RPMI8226 (cell line): Measurements from ENCODE around the gene ARMH2.
"Not testable (repeated sequence)": the region's sequence is repeated elsewhere in the genome, so short reads cannot be mapped to it uniquely, and the experiment has no call there.

Experiments
- DNase-seq: peaks from one replicate; pipeline ENCODE4 v3.0.0-alpha.2; 2015

ARMH2 gene

GRCh38 chr6:24761851-24762250 lies 36.9 kb downstream of the ARMH2 start:
- DNase-seq = no peak

DNA sequence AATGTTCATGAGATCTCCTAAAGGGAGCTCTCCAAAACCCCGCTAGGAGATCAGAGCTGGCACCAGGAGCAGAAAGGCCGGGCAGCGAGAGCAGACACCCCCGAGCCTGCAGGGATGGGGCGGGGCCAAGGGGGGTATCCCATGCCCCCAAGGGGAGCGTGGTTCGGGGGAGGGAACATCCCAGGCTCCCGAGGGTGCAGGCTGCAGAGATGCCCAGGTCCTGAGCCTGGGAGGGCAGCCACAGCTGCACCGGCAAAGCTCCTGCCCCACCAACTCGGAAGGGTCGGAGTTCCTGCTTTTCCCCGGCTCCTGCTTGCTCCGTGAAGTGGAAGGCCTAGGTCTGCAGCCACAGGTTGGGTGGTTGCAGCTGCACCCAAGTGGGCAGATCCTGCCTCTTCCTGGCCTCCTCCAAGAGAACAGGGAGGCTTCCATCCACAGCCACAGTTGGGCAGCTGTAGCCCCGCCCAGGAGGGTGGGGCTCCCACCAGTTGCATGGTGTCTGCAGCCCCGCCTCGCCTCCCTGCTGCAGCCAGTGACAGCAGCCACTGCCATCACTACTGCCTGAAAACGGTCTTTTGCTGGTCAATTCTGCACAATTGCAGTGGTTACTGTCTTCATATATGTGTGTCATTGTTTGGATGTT lies 37.4 kb downstream of the ARMH2 start:
- DNase-seq = peak; percentile 28

DNA sequence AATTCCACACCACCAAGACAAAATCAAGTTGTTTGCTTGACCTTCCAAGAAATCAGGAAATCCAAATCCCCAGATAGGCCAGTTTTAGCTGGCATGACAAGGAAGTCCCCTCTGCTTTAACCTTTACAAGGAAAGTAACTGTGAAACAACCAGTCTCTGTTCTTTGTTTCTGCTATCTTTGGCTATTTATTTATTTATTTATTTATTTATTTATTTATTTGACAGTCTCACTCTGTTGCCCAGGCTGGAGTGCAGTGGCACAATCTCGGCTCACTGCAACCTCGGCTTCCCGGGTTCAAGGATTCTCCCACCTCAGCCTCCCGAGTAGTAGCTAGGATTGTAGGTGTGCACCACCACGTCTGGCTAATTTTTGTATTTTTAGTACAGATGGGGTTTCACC lies 38.5 kb downstream of the ARMH2 start:
- DNase-seq = no peak

- no peak for DNase-seq
Observed at GRCh38 chr6:24759718-24760117, 39.0 kb downstream of the ARMH2 start.

DNA sequence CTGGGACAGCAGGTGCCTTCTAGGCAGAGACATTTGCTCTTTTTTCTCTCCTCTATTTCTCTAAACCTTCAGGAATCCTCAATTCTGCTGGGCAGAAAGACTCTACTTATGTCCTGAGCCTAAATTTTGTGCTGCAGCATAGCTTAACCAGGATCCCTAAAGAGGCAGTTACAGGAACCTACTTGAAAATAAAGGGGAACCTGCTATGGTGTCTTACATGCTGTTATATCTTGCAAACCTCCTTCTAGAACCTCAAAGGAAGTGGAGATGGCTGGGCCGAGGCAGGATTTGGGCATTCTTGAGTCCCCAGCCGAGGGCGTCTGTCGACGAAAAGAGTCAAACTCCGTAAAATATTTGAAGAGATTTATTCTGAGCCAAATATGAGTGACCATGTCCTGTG lies 41.1 kb downstream of the ARMH2 start:
- no peak for DNase-seq

DNA sequence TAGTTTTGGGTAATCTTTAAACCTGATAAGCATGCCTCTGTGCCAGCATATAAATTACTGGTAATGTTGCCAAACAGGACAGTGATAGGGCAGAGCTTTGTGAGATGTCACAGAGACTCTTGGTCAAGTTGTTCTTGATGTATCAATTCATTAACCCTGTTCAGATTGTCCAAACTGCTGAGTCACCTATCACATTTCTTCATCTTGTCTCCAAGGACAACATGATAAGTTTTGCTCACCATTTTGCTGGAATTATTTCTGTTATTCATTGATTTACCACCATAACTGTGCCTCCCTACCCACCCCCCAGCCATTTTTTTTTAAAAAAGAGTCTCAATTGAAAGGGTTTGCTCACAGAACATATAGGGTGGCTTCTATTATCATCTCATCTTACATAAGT lies 43.4 kb downstream of the ARMH2 start:
- no peak for DNase-seq

- not testable (repeated sequence) for DNase-seq
Observed at GRCh38 chr6:24754378-24754777, 44.3 kb downstream of the ARMH2 start.

GRCh38 chr6:24753545-24753944 lies 45.2 kb downstream of the ARMH2 start:
- no peak for DNase-seq

DNA sequence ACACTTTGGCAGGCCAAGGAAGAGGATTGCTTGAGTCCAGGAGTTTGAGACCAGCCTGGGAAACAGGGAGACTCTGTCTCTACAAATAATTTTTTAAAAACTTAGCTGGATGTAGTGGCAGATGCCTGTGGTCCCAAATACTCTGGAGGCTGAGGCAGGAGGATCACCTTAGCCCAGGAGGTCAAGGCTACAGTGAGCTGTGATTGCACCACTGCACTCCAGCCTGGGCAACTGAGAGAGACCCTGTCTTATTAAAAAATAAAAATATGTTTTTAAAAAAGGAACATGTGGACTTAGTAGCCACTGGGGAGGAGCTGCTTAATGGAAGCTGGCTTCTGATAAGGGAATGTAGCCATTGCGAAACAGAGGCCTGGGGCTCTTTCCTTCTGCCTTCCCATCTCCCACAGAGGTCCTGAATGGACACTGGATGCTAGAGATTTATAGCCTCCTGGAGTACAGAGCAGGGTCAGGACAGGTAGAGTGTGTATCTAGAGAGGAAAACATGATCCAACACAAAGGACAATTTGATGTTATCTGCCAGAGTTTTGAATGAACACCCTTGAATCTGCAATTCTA lies 45.7 kb downstream of the ARMH2 start:
- no peak for DNase-seq

DNA sequence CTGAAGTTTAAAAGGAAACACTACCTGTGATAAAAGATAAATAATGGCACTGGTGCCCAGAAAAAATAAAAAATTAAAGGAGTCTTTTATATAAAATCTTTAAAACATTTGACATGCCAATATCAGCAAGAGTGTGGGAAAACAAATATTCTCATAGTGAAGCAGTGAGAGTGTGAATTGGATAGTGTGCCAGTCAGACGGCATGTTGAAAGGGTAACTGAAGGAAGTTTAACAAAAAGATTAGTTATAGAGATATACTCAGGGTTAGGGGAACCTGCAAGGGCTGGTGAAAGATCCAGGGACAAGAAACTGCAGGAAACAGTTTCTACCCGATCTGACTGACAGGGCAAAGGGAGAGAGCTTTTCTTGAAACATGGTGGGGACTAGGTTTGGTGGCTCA lies 46.2 kb downstream of the ARMH2 start:
- no peak for DNase-seq

GRCh38 chr6:24750878-24751277 lies 47.8 kb downstream of the ARMH2 start:
- not testable (repeated sequence) for DNase-seq

DNA sequence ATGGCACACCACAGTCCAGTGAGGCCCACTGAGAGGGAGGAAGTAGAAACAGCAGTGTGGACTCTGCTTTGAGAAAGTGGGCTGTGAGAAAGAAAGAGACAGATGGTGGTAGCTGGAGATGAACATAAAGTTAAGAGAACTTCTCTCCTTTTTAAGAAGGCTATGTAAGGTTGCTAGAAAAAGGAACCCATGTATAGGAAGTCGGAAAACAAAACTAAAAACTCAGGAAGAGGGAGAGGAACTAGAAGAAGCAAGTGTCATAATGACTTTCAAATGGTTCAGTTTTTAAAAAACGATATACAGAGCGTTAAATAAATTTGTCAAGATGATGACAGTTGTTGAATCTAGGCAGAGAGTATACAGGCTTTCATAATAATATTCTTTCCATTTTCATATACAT lies 49.4 kb downstream of the ARMH2 start:
- no peak for DNase-seq
